ENCODE data around the gene FTO.

Gene FTO

GRCh38 chr16:53792161-53792951, 88.4 kb downstream of the FTO start:
- TF ChIP-seq CTCF (conservative IDR thresholded peaks at IDR 0.05) (no peak), ZFX (IDR thresholded peaks at IDR 0.05) (no peak)
- no peak overlapping the region for H3K27ac ChIP-seq

DNA sequence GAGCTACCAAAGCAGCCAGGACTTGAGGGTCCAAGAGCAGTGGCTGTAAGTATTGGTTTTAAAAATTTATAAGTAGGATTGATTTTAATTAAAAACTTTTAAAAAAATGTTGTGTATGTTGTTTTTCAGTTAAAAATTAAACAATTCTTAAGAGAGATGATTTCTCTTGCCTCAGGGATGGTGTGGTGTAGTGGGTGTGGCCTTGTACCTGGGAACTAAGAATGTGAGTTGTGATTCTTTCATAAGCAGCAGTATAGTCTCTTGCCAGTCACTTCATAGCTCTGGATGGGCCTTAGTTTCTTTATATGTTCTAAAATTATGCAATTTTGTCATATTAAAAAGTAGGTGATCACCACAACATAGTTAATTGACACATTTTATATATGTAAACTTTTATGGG, 99.5 kb downstream of the FTO start:
- H3K27ac ChIP-seq: no peak overlapping the region
- TF ChIP-seq ZFX (IDR thresholded peaks at IDR 0.05) (no peak), CTCF (conservative IDR thresholded peaks at IDR 0.05) (no peak)

DNA sequence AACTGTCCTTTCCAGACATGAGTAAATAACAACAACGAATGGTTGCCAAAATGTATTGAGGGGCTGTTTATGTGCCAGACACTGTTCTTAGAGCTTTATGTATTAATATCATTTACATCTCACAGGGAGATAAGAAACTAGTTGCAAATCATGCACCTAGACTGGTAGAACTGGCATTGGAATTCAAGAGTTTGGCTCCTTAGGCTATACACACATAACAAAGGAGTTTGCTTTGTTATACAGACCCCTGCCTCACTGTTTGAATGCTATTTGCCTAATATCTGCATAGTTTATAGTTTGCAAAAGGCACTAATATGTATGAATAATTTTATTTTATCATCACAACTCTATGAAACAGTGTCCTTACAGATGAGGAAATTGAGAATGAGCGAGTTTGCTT, 100.0 kb downstream of the FTO start:
- TF ChIP-seq CTCF (conservative IDR thresholded peaks at IDR 0.05) (no peak), ZFX (IDR thresholded peaks at IDR 0.05) (no peak)
- no peak overlapping the region for H3K27ac ChIP-seq

DNA sequence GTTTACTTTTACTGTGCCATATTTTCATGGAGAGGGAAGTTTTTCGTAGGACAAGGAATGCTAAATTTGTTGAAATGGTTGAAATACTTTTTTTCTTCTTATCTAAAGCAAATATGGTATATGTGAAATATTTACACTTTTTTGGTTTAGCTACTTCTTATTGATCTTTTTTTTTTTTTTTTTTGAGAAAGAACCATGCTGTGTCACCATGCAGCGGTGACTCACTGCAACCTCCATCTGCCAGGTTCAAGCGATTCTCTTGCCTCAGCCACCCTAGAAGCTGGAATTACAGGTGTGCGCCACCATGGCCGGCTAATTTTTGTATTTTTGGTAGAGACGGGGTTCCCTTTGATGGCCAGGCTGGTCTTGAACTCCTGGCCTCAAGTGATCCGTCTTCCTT, 100.5 kb downstream of the FTO start:
- TF ChIP-seq ZFX (IDR thresholded peaks at IDR 0.05) (no peak), CTCF (conservative IDR thresholded peaks at IDR 0.05) (no peak)
- H3K27ac ChIP-seq: no peak overlapping the region

- no peak overlapping the region for H3K27ac ChIP-seq
- TF ChIP-seq CTCF (conservative IDR thresholded peaks at IDR 0.05) (no peak), ZFX (IDR thresholded peaks at IDR 0.05) (no peak)
Measured at GRCh38 chr16:53805113-53805512, 101.2 kb downstream of the FTO start.

DNA sequence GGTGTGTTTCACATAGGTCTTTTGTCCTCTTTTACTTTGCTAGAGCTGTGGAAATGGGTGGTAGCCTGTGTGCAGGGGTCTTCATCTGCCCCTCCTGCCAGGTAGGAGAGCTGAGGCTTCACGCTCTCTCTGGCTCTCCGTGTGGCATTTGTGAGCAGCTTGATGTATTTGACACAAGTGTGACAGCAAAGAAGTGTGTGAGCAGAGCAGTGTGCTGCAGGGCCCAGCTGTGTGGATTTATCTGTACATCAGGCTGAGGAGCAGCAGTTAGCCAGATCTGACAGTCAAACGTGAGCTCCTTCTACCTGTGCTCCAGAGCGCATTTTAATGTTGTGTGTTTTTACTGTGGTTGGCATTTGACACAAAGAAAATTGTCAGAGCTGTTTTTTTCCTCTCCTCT, 101.8 kb downstream of the FTO start:
- TF ChIP-seq ZFX (IDR thresholded peaks at IDR 0.05) (no peak), CTCF (conservative IDR thresholded peaks at IDR 0.05) (no peak)
- H3K27ac ChIP-seq: no peak overlapping the region

GRCh38 chr16:53809088-53809932, 105.4 kb downstream of the FTO start:
- H3K27ac ChIP-seq: no peak overlapping the region
- TF ChIP-seq ZFX (IDR thresholded peaks at IDR 0.05) (no peak), CTCF (conservative IDR thresholded peaks at IDR 0.05) (no peak)
